ENCODE measurements around the gene PLD5.

- TF ChIP-seq, protein P1, sequence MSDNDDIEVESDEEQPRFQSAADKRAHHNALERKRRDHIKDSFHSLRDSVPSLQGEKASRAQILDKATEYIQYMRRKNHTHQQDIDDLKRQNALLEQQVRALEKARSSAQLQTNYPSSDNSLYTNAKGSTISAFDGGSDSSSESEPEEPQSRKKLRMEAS (IDR thresholded peaks at IDR 0.05; ENCODE audit: low read depth), result no peak
- TF ChIP-seq CTCF (IDR thresholded peaks at IDR 0.05) (no peak), SIN3A (IDR thresholded peaks at IDR 0.05; ENCODE audit: borderline replicate concordance, low read depth, low read length) (no peak), EZH2phosphoT487 (IDR thresholded peaks at IDR 0.05; ENCODE audit: borderline replicate concordance, low read depth) (no peak), YY1 (IDR thresholded peaks at IDR 0.05; ENCODE audit: low read depth) (no peak), POLR2AphosphoS5 (IDR thresholded peaks at IDR 0.05; ENCODE audit: low read depth, low read length) (no peak), REST (IDR thresholded peaks at IDR 0.05; ENCODE audit: low read depth, low read length) (no peak), EP300 (IDR thresholded peaks at IDR 0.05; ENCODE audit: borderline replicate concordance in 1 of 2, low read depth in 1 of 2, low read length in 1 of 2) (no peak), RCOR1 (IDR thresholded peaks at IDR 0.05; ENCODE audit: low read length) (no peak), ELF1 (IDR thresholded peaks at IDR 0.05) (no peak), TEAD4 (IDR thresholded peaks at IDR 0.05; ENCODE audit: borderline replicate concordance, insufficient read depth) (no peak)
Observed at GRCh38 chr1:242162140-242162539, 362.4 kb downstream of the PLD5 start.
